Large intestine (tissue), 3 donors: Measurements from ENCODE around the gene ALK. TPM values are rescaled to one million over a fixed set of nuclear protein-coding genes. Genes with fewer than 3 reads are reported as not detected.

ENCODE experiments used
- DNase-seq, 2 donors: peaks; one replicate each; pipeline versions ENCODE4 v3.0.0 to v3.0.0-alpha.2; 2013
- H3K27ac ChIP-seq: one replicate; pipeline ENCODE4 v1.5.1; 2013; ENCODE audit warnings: low read length
- H3K27me3 ChIP-seq: 2 replicates; pipeline ENCODE4 v1.6.1; 2013; ENCODE audit warnings: low read length; ENCODE audit not compliant: control insufficient read depth, insufficient read depth
- H3K36me3 ChIP-seq: 2 replicates; pipeline ENCODE4 v1.6.1; 2013; ENCODE audit warnings: low read length; ENCODE audit not compliant: control insufficient read depth, insufficient read depth
- H3K4me1 ChIP-seq: one replicate; pipeline ENCODE4 v1.6.1; 2013; ENCODE audit warnings: low read length; ENCODE audit not compliant: control insufficient read depth, insufficient read depth
- H3K4me3 ChIP-seq: one replicate; pipeline ENCODE4 v1.5.1; 2013; ENCODE audit warnings: low read length
- H3K9me3 ChIP-seq: one replicate; pipeline ENCODE4 v1.6.1; 2013; ENCODE audit warnings: mild to moderate bottlenecking, low read depth, low read length, moderate library complexity; ENCODE audit not compliant: control insufficient read depth
- WGBS: methylation state at CpG from one replicate; pipeline ENCODE4 v1.1.5; 2013; ENCODE audit warnings: low lambda C conversion rate; ENCODE audit not compliant: insufficient coverage; 5-methylcytosine and 5-hydroxymethylcytosine counted together
- polyA plus RNA-seq: library from polyadenylated mRNA; unstranded; fragments of 120-200 nt; gene quantifications from one replicate; pipeline ENCODE4 v1.2.1, GENCODE V29; 2013

ALK gene
- polyA plus RNA-seq, 1 donor, result 1.5 TPM

DNA sequence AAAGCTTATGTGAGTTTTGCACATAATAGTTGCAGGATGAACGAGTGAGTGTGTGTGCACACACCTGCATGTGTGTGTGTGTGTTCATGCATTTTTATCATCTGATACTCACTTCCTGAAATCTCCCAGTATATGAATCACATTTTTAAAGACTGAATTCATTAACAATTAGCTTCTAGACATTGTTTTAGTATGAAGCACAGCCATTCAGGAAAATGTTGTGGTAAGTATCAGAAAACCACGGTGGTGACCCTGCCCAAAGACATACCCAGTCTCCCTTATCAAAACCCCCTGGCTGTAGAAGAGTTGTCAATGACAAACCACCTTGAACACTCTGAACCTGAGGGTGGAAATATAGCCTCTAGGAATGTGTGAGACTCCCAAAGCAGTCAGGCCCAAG lies 220.8 kb downstream of the ALK start:
- H3K27ac ChIP-seq, result no peak overlapping the region
- no peaks in the 10 kb centered on the region for H3K4me1 ChIP-seq
- no CpG with 5 or more reads among the region's 2 CpGs for whole genome bisulfite sequencing
- no peaks in the 10 kb centered on the region for H3K9me3 ChIP-seq
- H3K27me3 ChIP-seq, result no peaks in the 10 kb centered on the region
- DNase-seq, result no peak
- H3K36me3 ChIP-seq, result no peaks in the 10 kb centered on the region
- no peak overlapping the region for H3K4me3 ChIP-seq

- no peaks in the 10 kb centered on the region for H3K27me3 ChIP-seq
- no CpG with 5 or more reads among the region's 4 CpGs for WGBS
- no peak overlapping the region for H3K27ac ChIP-seq
- H3K36me3 ChIP-seq, result no peaks in the 10 kb centered on the region
- H3K9me3 ChIP-seq, result no peaks in the 10 kb centered on the region
- no peaks in the 10 kb centered on the region for H3K4me1 ChIP-seq
- DNase-seq, result no peak
- no peak overlapping the region for H3K4me3 ChIP-seq
Observed at GRCh38 chr2:29699045-29699444, 222.3 kb downstream of the ALK start.

GRCh38 chr2:29698216-29698615 lies 223.2 kb downstream of the ALK start:
- H3K4me3 ChIP-seq, result no peak overlapping the region
- H3K9me3 ChIP-seq, result no peaks in the 10 kb centered on the region
- WGBS, result no CpG with 5 or more reads among the region's 3 CpGs
- H3K4me1 ChIP-seq, result no peaks in the 10 kb centered on the region
- no peaks in the 10 kb centered on the region for H3K27me3 ChIP-seq
- no peaks in the 10 kb centered on the region for H3K36me3 ChIP-seq
- DNase-seq, result no peak
- no peak overlapping the region for H3K27ac ChIP-seq

DNA sequence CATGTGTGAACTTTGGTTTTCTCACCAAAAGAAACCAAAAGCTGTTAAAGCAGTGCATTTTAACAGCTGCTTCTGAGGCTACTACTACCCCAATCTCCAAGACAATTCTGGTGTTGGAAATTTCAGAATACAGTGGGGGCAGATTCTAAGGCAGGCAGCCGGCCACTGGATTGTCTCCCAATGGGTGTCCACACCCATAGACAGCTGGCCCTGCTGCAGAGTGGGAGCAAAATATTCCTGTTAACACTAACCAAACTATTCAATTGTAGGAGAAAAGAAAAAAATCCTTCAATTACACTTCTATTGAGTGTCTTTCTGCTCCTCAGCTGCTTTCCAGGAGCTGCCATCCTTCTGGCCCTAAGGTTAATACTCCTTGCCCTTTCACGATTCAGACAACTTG lies 223.7 kb downstream of the ALK start:
- no CpG with 5 or more reads among the region's 2 CpGs for WGBS
- Histone ChIP-seq H3K27me3 (no peaks in the 10 kb centered on the region), H3K9me3 (no peaks in the 10 kb centered on the region), H3K36me3 (no peaks in the 10 kb centered on the region), H3K27ac (no peak overlapping the region), H3K4me3 (no peak overlapping the region), H3K4me1 (no peaks in the 10 kb centered on the region)
- DNase-seq, result no peak

GRCh38 chr2:29697181-29697580 lies 224.2 kb downstream of the ALK start:
- WGBS, result no CpG with 5 or more reads among the region's 3 CpGs

DNA sequence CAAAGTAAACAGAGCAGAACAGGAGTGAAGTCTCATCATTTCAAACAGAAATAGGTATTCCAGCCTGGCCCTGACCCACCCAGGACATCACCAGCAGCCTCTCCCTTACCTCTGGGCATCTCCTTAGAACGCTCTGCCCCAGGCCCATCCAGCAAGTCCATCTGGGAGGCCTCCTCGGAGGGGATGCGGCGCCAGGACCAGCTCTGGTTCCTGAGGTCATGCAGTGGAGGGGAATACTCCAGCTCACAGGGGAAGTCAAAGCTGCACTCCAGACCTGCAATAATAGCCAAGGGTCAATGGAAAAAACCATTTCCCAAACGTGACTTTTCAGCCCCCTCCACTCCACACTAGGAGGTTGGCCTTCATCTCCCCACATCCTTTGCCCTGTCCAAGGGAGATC lies 226.6 kb downstream of the ALK start:
- no peaks in the 10 kb centered on the region for H3K4me1 ChIP-seq
- WGBS, result no CpG with 5 or more reads among the region's 5 CpGs
- no peaks in the 10 kb centered on the region for H3K36me3 ChIP-seq

More at GRCh38 chr2:29697181-29697580, 224.2 kb downstream of the ALK start:
- Histone ChIP-seq H3K9me3 (no peaks in the 10 kb centered on the region), H3K27ac (no peak overlapping the region), H3K27me3 (no peaks in the 10 kb centered on the region), H3K4me3 (no peak overlapping the region), H3K4me1 (no peaks in the 10 kb centered on the region), H3K36me3 (no peaks in the 10 kb centered on the region)
- DNase-seq, result no peak

DNA sequence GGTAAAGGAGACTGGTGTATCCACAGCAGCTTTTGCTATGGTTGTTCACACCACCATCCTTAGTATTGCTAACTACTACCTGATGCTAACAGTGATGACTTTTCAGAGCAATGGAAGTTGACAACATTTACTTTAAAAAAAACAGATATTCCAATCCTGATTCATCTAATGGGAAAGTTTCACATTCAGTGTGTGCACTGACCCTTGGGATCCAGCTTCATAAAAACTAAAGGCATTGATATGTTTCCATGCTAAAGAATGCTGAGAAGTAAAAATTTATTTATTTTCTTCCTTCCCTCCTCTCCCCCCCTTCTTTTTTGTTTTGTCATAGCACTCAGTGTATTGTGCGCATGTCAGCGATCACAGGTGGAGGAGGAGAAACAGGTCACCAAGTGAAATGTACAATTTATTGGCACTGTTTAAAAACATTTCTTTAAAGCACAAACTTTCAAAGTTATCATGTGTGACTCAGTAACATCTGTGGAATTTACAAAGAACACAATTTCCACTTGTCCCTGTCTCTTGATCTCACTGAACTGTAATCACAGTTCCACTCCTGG lies 229.9 kb downstream of the ALK start:
- H3K27ac ChIP-seq, result no peak overlapping the region
- H3K4me3 ChIP-seq, result no peak overlapping the region
- no peak for DNase-seq
- WGBS, result 85% methylated on average over 2 of the region's 2 CpGs
- no peaks in the 10 kb centered on the region for H3K36me3 ChIP-seq
- no peaks in the 10 kb centered on the region for H3K9me3 ChIP-seq
- H3K4me1 ChIP-seq, result no peaks in the 10 kb centered on the region
- H3K27me3 ChIP-seq, result no peaks in the 10 kb centered on the region

More for the DNA sequence above, 226.6 kb downstream of the ALK start:
- DNase-seq, result no peak
- Histone ChIP-seq H3K4me3 (no peak overlapping the region), H3K27me3 (no peaks in the 10 kb centered on the region), H3K9me3 (no peaks in the 10 kb centered on the region), H3K27ac (no peak overlapping the region)

DNA sequence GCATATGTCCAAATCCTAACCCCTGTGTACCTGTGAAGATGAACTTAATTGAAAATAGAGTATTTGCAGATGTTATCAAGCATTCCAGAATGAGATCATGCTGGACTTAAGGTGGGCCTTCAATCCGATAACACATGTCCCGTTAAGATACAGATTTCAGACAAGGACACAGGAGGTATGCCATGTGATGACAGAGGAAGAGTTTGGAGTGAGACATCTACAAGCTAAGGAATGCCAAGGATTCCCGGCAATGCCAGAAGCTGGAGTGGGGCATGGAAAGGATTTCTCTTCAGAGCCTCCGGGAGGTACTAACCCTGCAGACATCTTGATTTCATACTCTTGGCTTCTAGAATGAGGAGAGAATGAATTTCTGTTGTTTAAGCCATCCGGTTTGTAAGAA lies 231.7 kb downstream of the ALK start:
- Histone ChIP-seq H3K9me3 (no peaks in the 10 kb centered on the region), H3K36me3 (no peaks in the 10 kb centered on the region), H3K4me3 (no peak overlapping the region), H3K27me3 (no peaks in the 10 kb centered on the region), H3K27ac (no peak overlapping the region), H3K4me1 (no peaks in the 10 kb centered on the region)
- WGBS, result no CpG with 5 or more reads among the region's 5 CpGs
- DNase-seq, result no peak

DNA sequence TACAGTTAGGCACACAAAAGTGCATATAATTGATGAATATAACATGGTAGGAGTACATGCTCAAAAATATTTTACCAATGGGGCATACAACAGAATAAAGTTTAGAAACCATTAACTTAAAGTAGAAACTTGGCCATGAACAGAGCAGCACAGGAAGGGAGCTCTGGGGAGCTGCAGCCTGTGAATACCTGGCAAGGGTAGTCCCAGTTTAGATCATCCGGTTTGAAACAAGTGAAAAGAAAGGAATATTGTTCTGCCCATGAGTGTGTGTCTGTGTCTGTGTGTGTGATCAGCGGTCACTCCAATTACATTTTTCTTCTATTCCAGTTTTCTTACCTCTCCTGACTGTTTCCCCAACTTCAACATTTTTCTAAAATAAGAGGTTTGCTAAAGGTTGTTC lies 233.0 kb downstream of the ALK start:
- no peak overlapping the region for H3K4me3 ChIP-seq
- no peak for DNase-seq
- no peaks in the 10 kb centered on the region for H3K27me3 ChIP-seq
- no CpG with 5 or more reads among the region's 2 CpGs for WGBS
- no peaks in the 10 kb centered on the region for H3K4me1 ChIP-seq
- H3K9me3 ChIP-seq, result no peaks in the 10 kb centered on the region
- no peak overlapping the region for H3K27ac ChIP-seq
- H3K36me3 ChIP-seq, result no peaks in the 10 kb centered on the region

- H3K27ac ChIP-seq, result no peak overlapping the region
- no peaks in the 10 kb centered on the region for H3K4me1 ChIP-seq
- WGBS, result 91% methylated on average over 2 of the region's 2 CpGs
- H3K4me3 ChIP-seq, result no peak overlapping the region
- H3K9me3 ChIP-seq, result no peaks in the 10 kb centered on the region
- DNase-seq, result no peak
- H3K36me3 ChIP-seq, result no peaks in the 10 kb centered on the region
- H3K27me3 ChIP-seq, result no peaks in the 10 kb centered on the region
Observed at GRCh38 chr2:29687121-29687520, 234.3 kb downstream of the ALK start.

DNA sequence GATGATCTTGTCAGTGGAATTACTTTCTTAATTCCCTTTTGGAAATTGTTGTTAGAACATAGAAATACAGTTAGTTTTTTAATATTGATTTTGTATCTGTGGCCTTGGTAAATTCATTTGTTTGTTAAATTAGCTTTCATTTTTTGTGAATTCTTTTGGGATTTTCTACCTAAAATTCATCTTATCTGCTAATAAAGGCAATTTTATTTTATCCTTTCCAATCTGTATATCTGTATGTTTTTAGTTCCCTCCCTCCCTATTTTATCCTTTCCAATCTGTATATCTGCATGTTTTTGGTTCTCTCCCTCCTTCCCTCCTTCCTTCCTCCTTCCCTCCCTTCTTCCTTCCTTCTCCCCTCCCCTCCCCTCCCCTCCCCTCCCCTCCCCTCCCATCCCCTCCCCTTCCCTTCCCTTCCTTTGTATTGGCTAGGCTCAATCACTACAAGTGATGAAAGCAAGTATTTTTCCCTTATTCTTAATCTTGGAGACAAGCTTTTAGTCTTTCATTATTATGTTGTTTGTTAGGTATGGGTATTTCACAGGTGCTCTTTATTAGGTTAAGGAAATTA lies 244.4 kb downstream of the ALK start:
- H3K27me3 ChIP-seq, result no peaks in the 10 kb centered on the region
- no peaks in the 10 kb centered on the region for H3K36me3 ChIP-seq
- H3K27ac ChIP-seq, result no peak overlapping the region
- no peak for DNase-seq
- H3K9me3 ChIP-seq, result no peaks in the 10 kb centered on the region
- H3K4me1 ChIP-seq, result no peaks in the 10 kb centered on the region
- H3K4me3 ChIP-seq, result no peak overlapping the region
